ENCODE data around the gene IL1RAPL2. TPM values are rescaled to one million over a fixed set of nuclear protein-coding genes. Genes with fewer than 3 reads are reported as not detected.
"Not testable (repeated sequence)": the region's sequence is repeated elsewhere in the genome, so short reads cannot be mapped to it uniquely, and the experiment has no call there.

IL1RAPL2 gene
- total RNA-seq, 4 donors from 2014 or later, result 0.19 to 0.38 TPM; not detected in 2

- no peak overlapping the region for H3K4me3 ChIP-seq (ENCODE audit: low read depth, poor library complexity, severe bottlenecking)
- TF ChIP-seq, protein P1, sequence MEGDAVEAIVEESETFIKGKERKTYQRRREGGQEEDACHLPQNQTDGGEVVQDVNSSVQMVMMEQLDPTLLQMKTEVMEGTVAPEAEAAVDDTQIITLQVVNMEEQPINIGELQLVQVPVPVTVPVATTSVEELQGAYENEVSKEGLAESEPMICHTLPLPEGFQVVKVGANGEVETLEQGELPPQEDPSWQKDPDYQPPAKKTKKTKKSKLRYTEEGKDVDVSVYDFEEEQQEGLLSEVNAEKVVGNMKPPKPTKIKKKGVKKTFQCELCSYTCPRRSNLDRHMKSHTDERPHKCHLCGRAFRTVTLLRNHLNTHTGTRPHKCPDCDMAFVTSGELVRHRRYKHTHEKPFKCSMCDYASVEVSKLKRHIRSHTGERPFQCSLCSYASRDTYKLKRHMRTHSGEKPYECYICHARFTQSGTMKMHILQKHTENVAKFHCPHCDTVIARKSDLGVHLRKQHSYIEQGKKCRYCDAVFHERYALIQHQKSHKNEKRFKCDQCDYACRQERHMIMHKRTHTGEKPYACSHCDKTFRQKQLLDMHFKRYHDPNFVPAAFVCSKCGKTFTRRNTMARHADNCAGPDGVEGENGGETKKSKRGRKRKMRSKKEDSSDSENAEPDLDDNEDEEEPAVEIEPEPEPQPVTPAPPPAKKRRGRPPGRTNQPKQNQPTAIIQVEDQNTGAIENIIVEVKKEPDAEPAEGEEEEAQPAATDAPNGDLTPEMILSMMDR (IDR thresholded peaks at IDR 0.05), result no peak
- TF ChIP-seq POLR2A (IDR thresholded peaks at IDR 0.05), result no peak
- 72 to 76% methylated on average over 1 of the region's 1 CpG for WGBS, 2 donors
- intact Hi-C loops (cut with DNase I; ENCODE audit: low total_unique reads), result no loop called here
- no peak for DNase-seq (ENCODE audit: low spot score in 2 of 2)
Measured at GRCh38 chrX:104665691-104666090, 99.7 kb downstream of the IL1RAPL2 start.

DNA sequence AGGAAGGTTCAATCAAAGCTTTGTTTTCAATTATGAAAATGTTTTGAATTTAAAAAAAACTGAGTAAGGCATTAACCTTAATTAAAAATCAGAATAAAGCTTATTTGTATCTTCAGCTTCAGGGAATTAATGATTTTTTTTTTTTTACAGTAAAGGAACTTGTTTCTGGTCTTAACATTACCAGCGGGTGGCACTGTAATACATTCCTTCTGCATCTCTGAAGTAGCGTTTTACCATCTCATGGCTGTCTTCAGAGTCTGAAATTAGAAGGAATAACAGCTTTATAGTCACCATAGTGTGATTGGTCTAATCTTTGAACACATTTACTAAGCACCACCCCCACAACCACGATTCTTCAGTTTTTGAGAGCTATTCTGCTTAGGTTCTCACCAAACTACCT is 102.6 kb downstream of the IL1RAPL2 start:
- TF ChIP-seq, protein P1 (IDR thresholded peaks at IDR 0.05), result no peak
- no peak for TF ChIP-seq POLR2A (IDR thresholded peaks at IDR 0.05)
- 7 to 12% methylated on average over 3 of the region's 3 CpGs for WGBS, 2 donors
- no peak for DNase-seq (ENCODE audit: low spot score in 2 of 2)
- H3K4me3 ChIP-seq (ENCODE audit: low read depth, poor library complexity, severe bottlenecking), result no peak overlapping the region
- intact Hi-C loops (cut with DNase I; ENCODE audit: low total_unique reads), result no loop called here

DNA sequence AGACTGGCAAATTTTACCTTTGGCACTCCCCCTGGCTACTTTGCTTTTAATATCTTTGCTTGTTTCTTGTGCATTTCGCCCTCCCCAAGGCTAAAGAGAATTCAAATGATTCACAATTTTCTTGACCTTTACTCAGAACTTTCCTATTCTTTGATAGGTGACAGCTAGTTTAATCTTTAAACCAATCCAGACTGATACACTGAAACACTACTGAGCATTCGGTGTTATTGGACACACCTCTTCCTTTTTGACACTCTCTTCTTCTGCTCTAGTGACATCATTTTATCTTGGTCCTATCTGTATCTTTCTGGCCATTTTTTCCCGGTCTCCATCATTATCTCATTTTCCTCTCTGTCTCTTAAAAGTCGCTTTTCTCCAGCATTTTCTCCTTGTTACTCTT is 103.1 kb downstream of the IL1RAPL2 start:
- no peak overlapping the region for H3K4me3 ChIP-seq (ENCODE audit: low read depth, poor library complexity, severe bottlenecking)
- 61 to 78% methylated on average over 4 of the region's 4 CpGs for WGBS, 2 donors
- TF ChIP-seq, protein P1 (IDR thresholded peaks at IDR 0.05), result no peak
- TF ChIP-seq POLR2A (IDR thresholded peaks at IDR 0.05), result no peak
- intact Hi-C loops (cut with DNase I; ENCODE audit: low total_unique reads), result no loop called here
- DNase-seq (ENCODE audit: low spot score in 2 of 2), result no peak

DNA sequence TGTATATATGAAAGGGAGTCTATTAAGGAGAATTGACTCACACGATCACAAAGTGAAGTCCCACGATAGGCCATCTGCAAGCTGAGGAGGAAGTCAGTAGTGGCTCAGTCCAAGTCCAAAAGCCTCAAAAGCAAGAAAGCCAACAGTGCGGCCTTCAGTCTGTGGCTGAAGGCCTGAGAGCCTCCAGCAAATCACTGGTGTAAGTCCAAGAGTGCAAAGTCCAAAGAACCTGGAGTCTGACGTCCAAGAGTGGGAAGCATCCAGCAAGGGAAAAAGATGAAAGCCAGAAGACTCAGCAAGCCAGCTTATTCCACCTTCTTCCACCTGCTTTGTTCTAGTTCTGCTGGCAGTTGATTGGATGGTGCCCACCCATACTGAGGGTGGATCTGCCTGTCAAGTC is 104.1 kb downstream of the IL1RAPL2 start:
- DNase-seq (ENCODE audit: low spot score in 2 of 2), result no peak
- H3K4me3 ChIP-seq (ENCODE audit: low read depth, poor library complexity, severe bottlenecking), result no peak overlapping the region
- intact Hi-C loops (cut with DNase I; ENCODE audit: low total_unique reads), result no loop called here
- WGBS, 2 donors, result 68% methylated on average over 4 of the region's 4 CpGs
- TF ChIP-seq, protein P1 (IDR thresholded peaks at IDR 0.05), result no peak
- TF ChIP-seq POLR2A (IDR thresholded peaks at IDR 0.05), result no peak

DNA sequence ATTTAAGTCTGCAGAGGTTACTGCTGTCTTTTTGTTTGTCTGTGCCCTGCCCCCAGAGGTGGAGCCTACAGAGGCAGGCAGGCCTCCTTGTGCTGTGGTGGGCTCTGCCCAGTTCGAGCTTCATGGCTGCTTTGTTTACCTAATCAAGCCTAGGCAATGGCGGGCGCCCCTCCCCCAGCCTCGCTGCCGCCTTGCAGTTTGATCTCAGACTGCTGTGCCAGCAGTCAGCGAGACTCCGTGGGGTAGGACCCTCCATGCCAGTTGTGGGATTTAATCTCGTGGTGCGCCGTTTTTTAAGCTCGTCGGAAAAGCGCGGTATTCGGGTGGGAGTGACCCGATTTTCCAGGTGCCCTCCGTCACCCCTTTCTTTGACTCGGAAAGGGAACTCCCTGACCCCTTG is 111.5 kb downstream of the IL1RAPL2 start:
- H3K4me3 ChIP-seq (ENCODE audit: low read depth, poor library complexity, severe bottlenecking); DNase-seq (ENCODE audit: low spot score in 2 of 2); intact Hi-C loops (cut with DNase I; ENCODE audit: low total_unique reads): not testable (repeated sequence)
- WGBS, 2 donors, result 81 to 93% methylated on average over 18 of the region's 18 CpGs

DNA sequence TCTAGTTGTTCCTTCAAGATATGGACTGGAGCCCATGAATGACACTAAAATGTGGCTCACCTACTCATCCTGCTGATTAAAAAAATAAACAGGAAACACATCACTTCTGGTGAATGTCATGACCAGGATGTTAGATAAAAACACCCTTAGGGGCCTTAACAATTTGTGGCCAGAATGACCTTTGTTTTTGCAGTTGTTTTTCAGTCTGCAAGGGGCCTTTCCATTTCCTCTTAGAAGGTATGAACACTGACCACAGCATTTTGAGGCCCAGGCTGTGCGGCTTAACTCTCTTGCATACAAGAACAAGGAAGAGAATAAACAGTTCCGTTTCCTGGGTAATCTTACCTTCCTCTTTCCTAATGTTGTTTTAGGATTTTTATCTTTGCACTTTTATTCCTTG is 113.2 kb downstream of the IL1RAPL2 start:
- no peak for DNase-seq (ENCODE audit: low spot score in 2 of 2)
- TF ChIP-seq, protein P1 (IDR thresholded peaks at IDR 0.05), result no peak
- TF ChIP-seq POLR2A (IDR thresholded peaks at IDR 0.05), result no peak
- no peak overlapping the region for H3K4me3 ChIP-seq (ENCODE audit: low read depth, poor library complexity, severe bottlenecking)
- intact Hi-C loops (cut with DNase I; ENCODE audit: low total_unique reads), result no loop called here
- WGBS, 2 donors, result 65 to 76% methylated on average over 2 of the region's 2 CpGs
